Measurements from ENCODE around the gene USP24.

GRCh38 chr1:55041613-55042012 lies 173.6 kb downstream of the USP24 start:
- no peak for TF ChIP-seq CTCF (IDR thresholded peaks at IDR 0.05; ENCODE audit: low read depth, low read length, poor library complexity, severe bottlenecking)
- no peak for TF ChIP-seq EZH2phosphoT487 (IDR thresholded peaks at IDR 0.05; ENCODE audit: borderline replicate concordance, low read length)

All from DOHH2 (cell line).